HepG2 (cell line): ENCODE data around the gene PLBD2. TPM values are rescaled to one million over a fixed set of nuclear protein-coding genes. Genes with fewer than 3 reads are reported as not detected.

Source experiments
- ADNP ChIP-seq: sonication (generic); formaldehyde crosslinking; IDR thresholded peaks from 2 replicates; pipeline ENCODE4 v1.4.0; 2020; ENCODE audit warnings: missing genetic modification reagents
- ARNTL ChIP-seq: sonication (generic); formaldehyde crosslinking; IDR thresholded peaks from 2 replicates; pipeline ENCODE4 v1.4.0; 2020; ENCODE audit warnings: mild to moderate bottlenecking, missing genetic modification reagents
- FOXC1 ChIP-seq: sonication (generic); formaldehyde crosslinking; IDR thresholded peaks from 2 replicates; pipeline ENCODE4 v1.8.0; 2022; ENCODE audit warnings: mild to moderate bottlenecking, missing genetic modification reagents, borderline replicate concordance
- HMG20A ChIP-seq: IDR thresholded peaks from 2 replicates; pipeline ENCODE4 v1.6.1; 2016; ENCODE audit warnings: borderline replicate concordance
- HNF4G ChIP-seq, 2 experiments: sonication (generic) in 1 of 2; formaldehyde crosslinking in 1 of 2; IDR thresholded peaks; 2 replicates each; pipeline versions ENCODE4 v1.4.0 to v1.6.1; 2011 to 2020; ENCODE audit warnings: borderline replicate concordance in 2 of 2, low read depth in 2 of 2, mild to moderate bottlenecking in 2 of 2, low read length in 1 of 2, missing genetic modification reagents in 1 of 2, moderate library complexity in 1 of 2
- JUND ChIP-seq: sonication (generic); formaldehyde crosslinking; IDR thresholded peaks from 2 replicates; pipeline ENCODE4 v1.8.0; 2022; ENCODE audit warnings: mild to moderate bottlenecking, missing genetic modification reagents
- MTA1 ChIP-seq: sonication (generic); formaldehyde crosslinking; IDR thresholded peaks from 2 replicates; pipeline ENCODE4 v1.4.0; 2020; ENCODE audit warnings: missing genetic modification reagents, mild to moderate bottlenecking, borderline replicate concordance
- MXI1 ChIP-seq: IDR thresholded peaks from 3 replicates; pipeline ENCODE4 v1.6.1; 2012; ENCODE audit warnings: low read depth, low read length, inconsistent platforms, borderline replicate concordance
- PAX8 ChIP-seq: sonication (generic); formaldehyde crosslinking; IDR thresholded peaks from 2 replicates; pipeline ENCODE4 v1.8.0; 2022; ENCODE audit warnings: mild to moderate bottlenecking, missing genetic modification reagents, borderline replicate concordance
- PTBP1 ChIP-seq: fragments of 200-400 bp; formaldehyde crosslinking; IDR thresholded peaks from 2 replicates; pipeline ENCODE4 v1.6.1; 2018; ENCODE audit warnings: low read length, low read depth; ENCODE audit not compliant: poor library complexity, severe bottlenecking
- RELA ChIP-seq: sonication (generic); formaldehyde crosslinking; IDR thresholded peaks from 2 replicates; pipeline ENCODE4 v1.4.0; 2020; ENCODE audit warnings: missing genetic modification reagents
- TAF15 ChIP-seq: fragments of 200-400 bp; formaldehyde crosslinking; IDR thresholded peaks from one replicate; pipeline ENCODE4 v1.6.1; 2018; ENCODE audit warnings: mild to moderate bottlenecking, low read depth, low read length; ENCODE audit not compliant: poor library complexity, severe bottlenecking
- ZFP37 ChIP-seq: sonication (generic); formaldehyde crosslinking; IDR thresholded peaks from 2 replicates; pipeline ENCODE4 v1.4.0; 2020; ENCODE audit warnings: missing genetic modification reagents, borderline replicate concordance
- ZNF251 ChIP-seq: sonication (generic); formaldehyde crosslinking; IDR thresholded peaks from 2 replicates; pipeline ENCODE4 v1.9.0; 2021; ENCODE audit warnings: mild to moderate bottlenecking, missing genetic modification reagents
- ZNF30 ChIP-seq: sonication (generic); formaldehyde crosslinking; IDR thresholded peaks from 2 replicates; pipeline ENCODE4 v1.5.0; 2020; ENCODE audit warnings: mild to moderate bottlenecking, missing genetic modification reagents
- ZNF333 ChIP-seq: sonication (generic); formaldehyde crosslinking; IDR thresholded peaks from 2 replicates; pipeline ENCODE4 v1.4.0; 2020; ENCODE audit warnings: mild to moderate bottlenecking, missing genetic modification reagents, borderline replicate concordance
- ZNF776 ChIP-seq: sonication (generic); formaldehyde crosslinking; IDR thresholded peaks from 2 replicates; pipeline ENCODE4 v1.4.0; 2020; ENCODE audit warnings: mild to moderate bottlenecking, missing genetic modification reagents
- ZSCAN29 ChIP-seq: sonication (generic); formaldehyde crosslinking; conservative IDR thresholded peaks from 2 replicates; pipeline ENCODE4 v1.4.0; 2020; ENCODE audit warnings: mild to moderate bottlenecking, missing genetic modification reagents
- polyA plus RNA-seq, 8 experiments: library from polyadenylated mRNA; depleted of rRNA in 3 of 8; stranded (reverse) in 7 of 8; unstranded in 1 of 8; fragments of >200 nt; fragmentation: Illumina TruSeq in 4 of 8; extraction: Trizol in 4 of 8; gene quantifications; 2 replicates each; pipeline versions ENCODE4 v1.2.1 to v1.2.3, GENCODE V29; 2011 to 2016; ENCODE audit warnings: low read depth in 4 of 8, missing spikeins in 1 of 8, mixed read lengths in 1 of 8; ENCODE audit not compliant: insufficient read depth in 1 of 8
- total RNA-seq, 5 experiments: library from RNA; depleted of rRNA; stranded (reverse); fragments of >200 nt; fragmentation: Illumina TruSeq; extraction: Trizol; gene quantifications; 2 replicates each; pipeline ENCODE4 v1.2.3, GENCODE V29; 2016; ENCODE audit warnings: low read depth in 1 of 5
- TF ChIP-seq, protein P1 (sequence below): sonication (generic); formaldehyde crosslinking; IDR thresholded peaks from 2 replicates; pipeline ENCODE4 v1.8.1; 2022; ENCODE audit warnings: low read depth, mild to moderate bottlenecking, missing genetic modification reagents
- TF ChIP-seq, protein P2 (sequence below): sonication (generic); formaldehyde crosslinking; IDR thresholded peaks from 2 replicates; pipeline ENCODE4 v1.5.0; 2020; ENCODE audit warnings: missing genetic modification reagents, mild to moderate bottlenecking, borderline replicate concordance
- TF ChIP-seq, protein P3 (sequence below): sonication (generic); formaldehyde crosslinking; IDR thresholded peaks from 2 replicates; pipeline ENCODE4 v1.5.1; 2020; ENCODE audit warnings: missing genetic modification reagents, mild to moderate bottlenecking, borderline replicate concordance
- TF ChIP-seq, protein P4 (sequence below): sonication (generic); formaldehyde crosslinking; IDR thresholded peaks from 2 replicates; pipeline ENCODE4 v1.5.0; 2020; ENCODE audit warnings: missing genetic modification reagents, mild to moderate bottlenecking, borderline replicate concordance

PLBD2 gene
- total and polyA plus RNA-seq, 2 of the 13 experiments (the other 11 are each of a cell fraction or from before 2014, with no cell fraction given), result 6.7 to 8.5 TPM

DNA sequence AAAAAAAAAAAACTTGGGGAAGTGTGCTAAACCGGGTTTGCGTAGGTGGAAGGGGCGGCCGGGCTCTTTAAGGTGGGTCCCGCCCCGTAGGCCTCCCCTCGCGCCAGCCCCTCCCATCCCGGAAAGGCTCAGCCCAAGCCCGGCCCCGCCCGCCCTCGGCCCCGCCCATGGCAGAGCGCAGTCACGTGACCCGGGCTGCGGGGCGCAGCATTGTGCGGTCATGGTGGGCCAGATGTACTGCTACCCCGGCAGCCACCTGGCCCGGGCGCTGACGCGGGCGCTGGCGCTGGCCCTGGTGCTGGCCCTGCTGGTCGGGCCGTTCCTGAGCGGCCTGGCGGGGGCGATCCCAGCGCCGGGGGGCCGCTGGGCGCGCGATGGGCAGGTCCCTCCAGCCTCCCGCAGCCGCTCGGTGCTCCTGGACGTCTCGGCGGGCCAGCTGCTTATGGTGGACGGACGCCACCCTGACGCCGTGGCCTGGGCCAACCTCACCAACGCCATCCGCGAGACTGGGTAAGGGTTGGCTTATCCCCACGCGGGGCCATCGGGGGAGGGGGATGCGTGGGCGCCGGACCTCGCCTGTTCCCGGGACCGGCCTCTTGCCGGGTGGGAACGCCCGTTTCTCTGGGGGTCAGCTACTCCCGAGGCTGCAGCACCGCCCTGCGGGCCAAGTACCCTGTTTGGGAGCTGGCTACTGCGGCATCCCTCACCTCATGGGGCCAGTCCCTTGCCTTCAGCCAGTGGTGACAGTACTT, at the start of gene PLBD2 (continued):
- TF ChIP-seq, protein P1, sequence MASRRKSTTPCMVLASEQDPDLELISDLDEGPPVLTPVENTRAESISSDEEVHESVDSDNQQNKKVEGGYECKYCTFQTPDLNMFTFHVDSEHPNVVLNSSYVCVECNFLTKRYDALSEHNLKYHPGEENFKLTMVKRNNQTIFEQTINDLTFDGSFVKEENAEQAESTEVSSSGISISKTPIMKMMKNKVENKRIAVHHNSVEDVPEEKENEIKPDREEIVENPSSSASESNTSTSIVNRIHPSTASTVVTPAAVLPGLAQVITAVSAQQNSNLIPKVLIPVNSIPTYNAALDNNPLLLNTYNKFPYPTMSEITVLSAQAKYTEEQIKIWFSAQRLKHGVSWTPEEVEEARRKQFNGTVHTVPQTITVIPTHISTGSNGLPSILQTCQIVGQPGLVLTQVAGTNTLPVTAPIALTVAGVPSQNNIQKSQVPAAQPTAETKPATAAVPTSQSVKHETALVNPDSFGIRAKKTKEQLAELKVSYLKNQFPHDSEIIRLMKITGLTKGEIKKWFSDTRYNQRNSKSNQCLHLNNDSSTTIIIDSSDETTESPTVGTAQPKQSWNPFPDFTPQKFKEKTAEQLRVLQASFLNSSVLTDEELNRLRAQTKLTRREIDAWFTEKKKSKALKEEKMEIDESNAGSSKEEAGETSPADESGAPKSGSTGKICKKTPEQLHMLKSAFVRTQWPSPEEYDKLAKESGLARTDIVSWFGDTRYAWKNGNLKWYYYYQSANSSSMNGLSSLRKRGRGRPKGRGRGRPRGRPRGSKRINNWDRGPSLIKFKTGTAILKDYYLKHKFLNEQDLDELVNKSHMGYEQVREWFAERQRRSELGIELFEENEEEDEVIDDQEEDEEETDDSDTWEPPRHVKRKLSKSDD (CRISPR knock-in tag), result no peak
- TF ChIP-seq, protein P2, sequence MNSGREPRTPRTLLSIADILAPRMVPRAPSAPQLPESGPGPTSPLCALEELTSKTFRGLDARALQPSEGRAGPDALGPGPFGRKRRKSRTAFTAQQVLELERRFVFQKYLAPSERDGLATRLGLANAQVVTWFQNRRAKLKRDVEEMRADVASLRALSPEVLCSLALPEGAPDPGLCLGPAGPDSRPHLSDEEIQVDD, result peak; percentile 76; the same call in 1 of the 2 replicates
- peak; percentile 92; the same call in 1 of the 2 replicates for TF ChIP-seq PAX8 (CRISPR knock-in tag)
- peak; percentile 79; the same call in 2 of the 3 replicates for TF ChIP-seq MXI1
- TF ChIP-seq FOXC1 (CRISPR knock-in tag), result peak; percentile 27; the same call in 1 of the 2 replicates
- no peak for TF ChIP-seq ADNP
- TF ChIP-seq ZFP37 (CRISPR knock-in tag), result no peak
- 0 out of 2 replicates have a peak, but pooled peaks have one; percentile 61 for TF ChIP-seq ZNF333
- peak; percentile 60; the same call in 1 of the 2 replicates for TF ChIP-seq MTA1 (CRISPR knock-in tag)
- TF ChIP-seq TAF15, result no peak
- TF ChIP-seq HNF4G (IDR thresholded peaks at IDR 0.05; ENCODE audit: borderline replicate concordance, low read depth, low read length), result no peak
- no peak for TF ChIP-seq HNF4G (CRISPR knock-in tag; IDR thresholded peaks at IDR 0.05; ENCODE audit: borderline replicate concordance, low read depth)
- TF ChIP-seq JUND, result no peak
- TF ChIP-seq, protein P3, sequence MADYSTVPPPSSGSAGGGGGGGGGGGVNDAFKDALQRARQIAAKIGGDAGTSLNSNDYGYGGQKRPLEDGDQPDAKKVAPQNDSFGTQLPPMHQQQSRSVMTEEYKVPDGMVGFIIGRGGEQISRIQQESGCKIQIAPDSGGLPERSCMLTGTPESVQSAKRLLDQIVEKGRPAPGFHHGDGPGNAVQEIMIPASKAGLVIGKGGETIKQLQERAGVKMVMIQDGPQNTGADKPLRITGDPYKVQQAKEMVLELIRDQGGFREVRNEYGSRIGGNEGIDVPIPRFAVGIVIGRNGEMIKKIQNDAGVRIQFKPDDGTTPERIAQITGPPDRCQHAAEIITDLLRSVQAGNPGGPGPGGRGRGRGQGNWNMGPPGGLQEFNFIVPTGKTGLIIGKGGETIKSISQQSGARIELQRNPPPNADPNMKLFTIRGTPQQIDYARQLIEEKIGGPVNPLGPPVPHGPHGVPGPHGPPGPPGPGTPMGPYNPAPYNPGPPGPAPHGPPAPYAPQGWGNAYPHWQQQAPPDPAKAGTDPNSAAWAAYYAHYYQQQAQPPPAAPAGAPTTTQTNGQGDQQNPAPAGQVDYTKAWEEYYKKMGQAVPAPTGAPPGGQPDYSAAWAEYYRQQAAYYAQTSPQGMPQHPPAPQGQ (CRISPR knock-in tag), result no peak
- no peak for TF ChIP-seq ZNF251 (CRISPR knock-in tag)
- TF ChIP-seq HMG20A (CRISPR knock-in tag), result no peak
- no peak for TF ChIP-seq PTBP1
- no peak for TF ChIP-seq ZNF30
- TF ChIP-seq ZSCAN29 (CRISPR knock-in tag), result 0 out of 2 replicates have a peak, but pooled peaks have one; percentile 32
- TF ChIP-seq, protein P4, sequence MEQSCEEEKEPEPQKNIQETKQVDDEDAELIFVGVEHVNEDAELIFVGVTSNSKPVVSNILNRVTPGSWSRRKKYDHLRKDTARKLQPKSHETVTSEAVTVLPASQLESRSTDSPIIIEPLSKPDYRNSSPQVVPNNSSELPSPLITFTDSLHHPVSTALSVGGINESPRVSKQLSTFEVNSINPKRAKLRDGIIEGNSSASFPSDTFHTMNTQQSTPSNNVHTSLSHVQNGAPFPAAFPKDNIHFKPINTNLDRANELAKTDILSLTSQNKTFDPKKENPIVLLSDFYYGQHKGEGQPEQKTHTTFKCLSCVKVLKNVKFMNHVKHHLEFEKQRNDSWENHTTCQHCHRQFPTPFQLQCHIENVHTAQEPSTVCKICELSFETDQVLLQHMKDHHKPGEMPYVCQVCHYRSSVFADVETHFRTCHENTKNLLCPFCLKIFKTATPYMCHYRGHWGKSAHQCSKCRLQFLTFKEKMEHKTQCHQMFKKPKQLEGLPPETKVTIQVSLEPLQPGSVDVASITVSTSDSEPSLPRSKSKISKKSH (CRISPR knock-in tag), result no peak
- TF ChIP-seq ZNF776 (CRISPR knock-in tag), result peak; percentile 82; the same call in 1 of the 2 replicates
- TF ChIP-seq ARNTL (CRISPR knock-in tag), result peak; percentile 83; the same call in 1 of the 2 replicates
- TF ChIP-seq RELA (CRISPR knock-in tag), result peak; percentile 65; the same call in 1 of the 2 replicates
